Tibial artery (tissue), 4 donors: ENCODE results near the gene HADHA.

Source experiments
- DNase-seq, 2 donors: peaks; one replicate each; pipeline ENCODE4 v3.0.0-alpha.2; 2019
- H3K27ac ChIP-seq, 2 donors: fragments of 200-600 bp; sonication (generic) in 1 of 2; 1 replicate in 1 of 2; 2 replicates in 1 of 2; pipeline ENCODE4 v1.5.1; 2018 to 2019; ENCODE audit warnings: mild to moderate bottlenecking in 1 of 2
- H3K27me3 ChIP-seq, 2 donors: fragments of 200-600 bp; sonication (generic) in 1 of 2; one replicate each; pipeline versions ENCODE4 v1.5.1 to v1.6.0; 2016 to 2019
- H3K36me3 ChIP-seq, 3 donors: fragments of 200-600 bp; sonication (generic) in 2 of 3; one replicate each; pipeline ENCODE4 v1.5.1; 2016 to 2019; ENCODE audit warnings: mild to moderate bottlenecking in 2 of 3
- H3K4me1 ChIP-seq, 4 donors: fragments of 200-600 bp; sonication (generic) in 2 of 4; 1 replicate in 3 of 4; 2 replicates in 1 of 4; pipeline ENCODE4 v1.5.1; 2016 to 2019
- H3K4me3 ChIP-seq, 2 donors: fragments of 200-600 bp; sonication (generic) in 1 of 2; 1 replicate in 1 of 2; 2 replicates in 1 of 2; pipeline ENCODE4 v1.5.1; 2018 to 2019; ENCODE audit warnings: mild to moderate bottlenecking in 2 of 2
- H3K9me3 ChIP-seq, 3 donors: fragments of 200-600 bp; sonication (generic) in 1 of 3; one replicate each; pipeline ENCODE4 v1.5.1; 2016 to 2019
- intact Hi-C: fragments of 100-400 bp; cut with DNase I; formaldehyde crosslinking; loops from one replicate; pipeline ENCODE4 v1.15.0; 2023; ENCODE audit warnings: low total_unique reads
- TF ChIP-seq, protein P1 (sequence below), 2 experiments: fragments of 200-600 bp in 1 of 2; fragments of 450-650 bp in 1 of 2; IDR thresholded peaks; one replicate each; pipeline ENCODE4 v1.5.1; 2017 to 2019; ENCODE audit warnings: antibody characterized with exemption in 2 of 2, mild to moderate bottlenecking in 1 of 2, moderate library complexity in 1 of 2

Gene HADHA

DNA sequence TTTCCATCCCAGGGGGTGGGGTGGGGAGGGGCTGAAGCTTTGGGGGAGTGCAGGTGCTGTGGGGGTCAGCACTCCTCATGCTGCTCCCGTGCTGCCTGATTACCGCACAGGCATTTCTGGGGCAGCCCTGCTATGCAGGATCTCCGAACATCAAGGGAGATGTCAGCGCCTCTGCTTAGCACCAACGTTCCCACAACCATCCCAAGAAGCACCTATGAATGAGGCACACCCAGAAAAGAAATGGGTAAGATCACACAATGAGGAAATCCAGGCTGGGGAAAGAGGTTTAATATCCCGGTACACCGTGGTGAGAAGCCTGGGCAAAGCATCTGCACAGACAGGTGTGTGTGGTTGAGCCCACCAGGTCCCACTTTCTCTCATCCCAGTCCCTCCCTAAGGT lies 54.1 kb downstream of the HADHA start:
- Histone ChIP-seq H3K36me3 (peaks cover 21 to 58% (median 48%) of the 10 kb centered on the region in 3 donors), H3K4me3 (no peak overlapping the region), H3K27me3 (no peaks in the 10 kb centered on the region), H3K4me1 (peaks cover 0 to 6% (median 1%) of the 10 kb centered on the region in 4 donors), H3K27ac (no peak overlapping the region), H3K9me3 (no peaks in the 10 kb centered on the region)
- intact Hi-C loops = no loop called here
- TF ChIP-seq, protein P1, sequence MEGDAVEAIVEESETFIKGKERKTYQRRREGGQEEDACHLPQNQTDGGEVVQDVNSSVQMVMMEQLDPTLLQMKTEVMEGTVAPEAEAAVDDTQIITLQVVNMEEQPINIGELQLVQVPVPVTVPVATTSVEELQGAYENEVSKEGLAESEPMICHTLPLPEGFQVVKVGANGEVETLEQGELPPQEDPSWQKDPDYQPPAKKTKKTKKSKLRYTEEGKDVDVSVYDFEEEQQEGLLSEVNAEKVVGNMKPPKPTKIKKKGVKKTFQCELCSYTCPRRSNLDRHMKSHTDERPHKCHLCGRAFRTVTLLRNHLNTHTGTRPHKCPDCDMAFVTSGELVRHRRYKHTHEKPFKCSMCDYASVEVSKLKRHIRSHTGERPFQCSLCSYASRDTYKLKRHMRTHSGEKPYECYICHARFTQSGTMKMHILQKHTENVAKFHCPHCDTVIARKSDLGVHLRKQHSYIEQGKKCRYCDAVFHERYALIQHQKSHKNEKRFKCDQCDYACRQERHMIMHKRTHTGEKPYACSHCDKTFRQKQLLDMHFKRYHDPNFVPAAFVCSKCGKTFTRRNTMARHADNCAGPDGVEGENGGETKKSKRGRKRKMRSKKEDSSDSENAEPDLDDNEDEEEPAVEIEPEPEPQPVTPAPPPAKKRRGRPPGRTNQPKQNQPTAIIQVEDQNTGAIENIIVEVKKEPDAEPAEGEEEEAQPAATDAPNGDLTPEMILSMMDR (IDR thresholded peaks at IDR 0.05) = no peak
- no peak for DNase-seq

DNA sequence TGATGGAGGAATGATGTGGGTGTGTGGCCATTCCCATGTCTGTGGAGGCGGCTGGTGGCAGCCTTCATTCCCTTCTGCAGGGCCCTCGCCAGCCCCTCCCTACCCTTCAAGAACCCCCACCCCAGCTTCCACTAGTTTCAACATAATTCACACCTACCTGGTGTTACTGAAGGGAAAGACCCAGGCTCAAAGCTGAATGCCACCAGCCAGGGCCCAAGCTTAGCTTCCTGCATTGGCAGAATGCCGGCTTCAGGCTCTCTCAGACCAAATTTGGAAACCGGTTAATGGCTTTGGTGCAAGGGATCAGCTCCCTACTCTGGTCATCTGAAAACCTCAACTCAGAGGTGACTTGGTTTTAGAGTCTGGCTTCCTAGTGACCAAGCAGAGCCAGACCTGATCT lies 54.7 kb downstream of the HADHA start:
- intact Hi-C loops = no loop called here
- Histone ChIP-seq H3K9me3 (no peaks in the 10 kb centered on the region), H3K36me3 (peaks cover 15 to 52% (median 42%) of the 10 kb centered on the region in 3 donors), H3K4me3 (no peak overlapping the region), H3K27ac (no peak overlapping the region), H3K27me3 (no peaks in the 10 kb centered on the region), H3K4me1 (peaks cover 0 to 9% (median 4%) of the 10 kb centered on the region in 4 donors)
- TF ChIP-seq, protein P1 (IDR thresholded peaks at IDR 0.05) = no peak
- no peak for DNase-seq

DNA sequence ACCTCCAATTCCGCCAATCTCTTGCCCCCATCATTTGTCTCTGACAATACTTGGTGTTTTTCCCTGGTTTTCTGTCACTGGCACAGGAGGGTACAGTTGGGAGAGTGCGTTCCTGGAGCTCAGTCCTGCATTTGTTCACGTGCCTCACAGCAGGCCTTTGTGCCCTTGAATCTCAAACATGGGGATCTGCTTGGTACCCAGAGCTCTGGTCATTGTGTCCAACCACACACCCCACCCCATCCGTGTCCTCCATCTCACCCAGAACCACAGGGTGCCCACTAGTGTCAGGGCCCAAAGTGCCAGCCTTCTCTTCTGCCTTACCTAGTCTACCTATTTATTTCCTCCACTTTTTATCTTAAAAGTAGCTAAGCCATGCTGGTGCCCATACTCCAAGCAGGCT lies 55.3 kb downstream of the HADHA start:
- no peak for DNase-seq
- H3K9me3 ChIP-seq = no peaks in the 10 kb centered on the region
- TF ChIP-seq, protein P1 (IDR thresholded peaks at IDR 0.05) = no peak
- intact Hi-C loops = no loop called here
- H3K27ac ChIP-seq = no peak overlapping the region
- peaks cover 0 to 15% (median 6%) of the 10 kb centered on the region in 4 donors for H3K4me1 ChIP-seq
- H3K36me3 ChIP-seq = peaks cover 9 to 46% (median 35%) of the 10 kb centered on the region in 3 donors
- H3K27me3 ChIP-seq = no peaks in the 10 kb centered on the region
- H3K4me3 ChIP-seq = no peak overlapping the region

DNA sequence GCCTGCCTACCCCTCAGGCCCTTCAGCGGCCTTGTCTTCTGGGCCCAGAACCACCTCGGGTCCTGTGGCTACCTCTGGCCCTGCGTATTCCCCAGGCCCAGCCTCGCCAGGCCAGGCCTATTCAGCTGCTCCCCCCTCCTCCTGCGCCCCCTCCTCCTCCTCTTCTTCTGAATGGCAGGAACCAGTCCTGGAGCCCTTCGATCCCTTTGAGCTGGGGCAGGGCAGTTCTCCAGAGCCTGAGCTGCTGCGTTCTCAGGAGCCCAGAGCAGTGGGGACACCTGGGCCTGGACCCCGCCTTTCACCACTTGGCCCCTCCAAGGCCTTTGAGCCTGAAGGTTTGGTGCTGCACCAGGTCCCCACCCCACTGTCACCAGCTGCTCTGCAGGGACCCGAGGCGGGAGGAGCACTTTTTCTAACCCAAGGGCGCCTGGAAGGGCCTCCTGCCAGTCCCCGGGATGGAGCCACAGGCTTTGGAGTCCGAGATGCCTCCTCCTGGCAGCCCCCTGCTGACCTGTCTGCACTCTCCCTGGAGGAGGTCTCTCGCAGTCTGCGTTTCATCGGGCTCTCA lies 56.8 kb downstream of the HADHA start:
- intact Hi-C loops = no loop called here

DNA sequence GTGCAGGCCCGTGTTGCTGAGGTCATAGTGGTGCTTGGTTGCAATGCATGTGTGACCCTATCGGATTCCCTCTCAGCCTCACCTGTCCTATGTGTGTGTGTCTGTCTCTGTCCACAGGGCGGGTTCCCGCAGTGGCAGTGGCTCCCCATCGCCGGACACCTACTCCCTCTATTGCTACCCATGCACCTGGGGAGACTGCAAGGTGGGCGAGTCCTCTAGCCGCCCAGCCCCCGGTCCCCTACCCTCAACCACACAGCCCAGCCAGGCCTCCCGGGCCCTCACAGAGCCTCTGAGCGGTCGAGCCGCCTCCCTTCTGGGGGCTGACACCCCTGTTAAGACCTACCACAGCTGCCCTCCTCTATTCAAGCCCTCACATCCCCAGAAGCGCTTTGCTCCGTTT lies 57.3 kb downstream of the HADHA start:
- peaks cover 0 to 18% (median 8%) of the 10 kb centered on the region in 4 donors for H3K4me1 ChIP-seq
- H3K27ac ChIP-seq = no peak overlapping the region
- no peaks in the 10 kb centered on the region for H3K9me3 ChIP-seq
- TF ChIP-seq, protein P1 (IDR thresholded peaks at IDR 0.05) = no peak
- no peaks in the 10 kb centered on the region for H3K27me3 ChIP-seq
- H3K4me3 ChIP-seq = no peak overlapping the region
- H3K36me3 ChIP-seq = peaks cover 0 to 26% (median 24%) of the 10 kb centered on the region in 3 donors
- no peak for DNase-seq
- intact Hi-C loops = no loop called here

More for the DNA sequence above, 56.8 kb downstream of the HADHA start:
- H3K4me1 ChIP-seq = peaks cover 0 to 18% (median 8%) of the 10 kb centered on the region in 4 donors
- no peak overlapping the region for H3K4me3 ChIP-seq
- H3K27me3 ChIP-seq = no peaks in the 10 kb centered on the region
- TF ChIP-seq, protein P1 (IDR thresholded peaks at IDR 0.05) = no peak
- DNase-seq = no peak
- peaks cover 0 to 31% (median 26%) of the 10 kb centered on the region in 3 donors for H3K36me3 ChIP-seq
- H3K9me3 ChIP-seq = no peaks in the 10 kb centered on the region
- H3K27ac ChIP-seq = no peak overlapping the region
